ENCODE data around the gene SAMSN1. TPM values are rescaled to one million over a fixed set of nuclear protein-coding genes. Genes with fewer than 3 reads are reported as not detected.

The SAMSN1 gene
- total and polyA plus RNA-seq, 12 donors: 0.28 to 12.8 (median 1.6) TPM

DNA sequence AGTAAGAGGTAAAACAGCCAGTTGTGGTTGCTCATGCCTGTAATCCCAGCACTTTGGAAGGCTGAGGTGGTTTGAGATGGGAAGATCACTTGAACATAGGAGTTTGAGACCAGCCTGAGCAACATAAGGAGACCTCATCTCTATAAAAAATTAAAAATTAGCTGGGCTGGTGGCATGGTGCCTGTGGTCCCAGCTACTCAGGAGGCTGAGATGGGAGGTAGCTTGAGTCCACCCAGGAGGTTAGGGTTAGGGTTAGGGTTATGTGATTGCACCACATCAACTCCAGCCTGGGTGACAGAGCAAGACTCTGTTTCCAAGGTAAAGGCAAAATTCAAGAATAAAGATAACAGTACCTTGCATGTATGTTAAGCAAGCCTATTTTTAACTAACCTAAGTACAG, 3.5 kb downstream of the SAMSN1 start:
- peak overlapping the region in 2 of 10 donors; percentile 44 to 92 for H3K27ac ChIP-seq
- intact Hi-C loops (cut with DNase I): loop anchor here in 1 of 10 donors (2.0 kb wide), 1 partner anchor 42 kb away; no protein-coding TSS in a partner anchor
- no peaks in the 10 kb centered on the region for H3K9me3 ChIP-seq
- H3K36me3 ChIP-seq: no peaks in the 10 kb centered on the region
- peaks cover 0 to 23% (median 0%) of the 10 kb centered on the region in 9 donors for H3K4me1 ChIP-seq
- H3K27me3 ChIP-seq: no peaks in the 10 kb centered on the region
- peak overlapping the region in 1 of 10 donors; percentile 60 for H3K4me3 ChIP-seq
- ATAC-seq: peak in 1 of 8 donors; percentile 42
- DNase-seq: no peak
- no peak for TF ChIP-seq CTCF (IDR thresholded peaks at IDR 0.05)

GRCh38 chr21:14541841-14542490, 4.1 kb downstream of the SAMSN1 start:
- 36 to 40% methylated on average over 8 of the region's 8 CpGs for WGBS, 2 donors
- peak in 3 of 8 donors; percentile 29 to 55 (median 55) for ATAC-seq

DNA sequence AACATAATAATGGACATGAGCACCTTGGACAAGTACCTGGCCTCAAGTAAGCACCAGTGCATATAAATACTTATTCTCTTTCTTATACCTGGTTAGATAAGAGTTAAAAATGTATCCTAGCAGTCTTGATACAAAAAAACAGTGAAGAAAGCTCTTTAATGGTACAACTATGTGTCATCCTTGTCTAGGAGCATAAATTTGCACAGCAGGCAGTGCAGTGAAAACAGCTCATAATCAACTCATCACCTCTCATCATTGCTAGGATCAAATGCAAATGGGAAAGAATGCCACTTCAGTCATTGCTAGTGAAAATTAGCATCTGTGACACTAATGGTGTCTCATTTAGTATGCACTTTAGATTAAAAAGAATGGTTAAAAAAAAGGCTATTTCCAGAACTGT, 7.6 kb downstream of the SAMSN1 start:
- intact Hi-C loops (cut with DNase I): loop anchor here in 2 of 10 donors (5.0 to 10.0 kb wide), 2 partner anchors 81 to 94 kb away; no protein-coding TSS in a partner anchor
- Histone ChIP-seq H3K27ac (no peak overlapping the region), H3K27me3 (no peaks in the 10 kb centered on the region), H3K36me3 (no peaks in the 10 kb centered on the region), H3K4me3 (no peak overlapping the region), H3K9me3 (no peaks in the 10 kb centered on the region), H3K4me1 (peaks cover 0 to 40% (median 0%) of the 10 kb centered on the region in 9 donors)
- TF ChIP-seq CTCF (IDR thresholded peaks at IDR 0.05): no peak
- DNase-seq: no peak
- ATAC-seq: no peak

More at GRCh38 chr21:14541841-14542490, 4.1 kb downstream of the SAMSN1 start:
- no peak for TF ChIP-seq CTCF (IDR thresholded peaks at IDR 0.05)
- H3K27me3 ChIP-seq: no peaks in the 10 kb centered on the region
- H3K4me1 ChIP-seq: peaks cover 0 to 23% (median 0%) of the 10 kb centered on the region in 9 donors
- H3K36me3 ChIP-seq: no peaks in the 10 kb centered on the region
- peak overlapping the region in 2 of 10 donors; percentile 3 to 60 for H3K4me3 ChIP-seq
- DNase-seq: no peak
- no peaks in the 10 kb centered on the region for H3K9me3 ChIP-seq
- peak overlapping the region in 3 of 10 donors; percentile 5 to 92 (median 44) for H3K27ac ChIP-seq
- intact Hi-C loops (cut with DNase I): loop anchor here in 1 of 10 donors (2.0 kb wide), 1 partner anchor 43 kb away; no protein-coding TSS in a partner anchor

GRCh38 chr21:14536929-14537328, 9.2 kb downstream of the SAMSN1 start:
- H3K27ac ChIP-seq: no peak overlapping the region
- DNase-seq (no peak), ATAC-seq (no peak)
- TF ChIP-seq CTCF (IDR thresholded peaks at IDR 0.05): no peak
- intact Hi-C loops (cut with DNase I): loop anchor here in 2 of 10 donors (5.0 to 10.0 kb wide), 2 partner anchors 80 to 92 kb away; no protein-coding TSS in a partner anchor
- H3K27me3 ChIP-seq: no peaks in the 10 kb centered on the region
- H3K4me1 ChIP-seq: peaks cover 0 to 52% (median 0%) of the 10 kb centered on the region in 9 donors
- H3K4me3 ChIP-seq: no peak overlapping the region
- no peaks in the 10 kb centered on the region for H3K36me3 ChIP-seq
- no peaks in the 10 kb centered on the region for H3K9me3 ChIP-seq
- 93 to 95% methylated on average over 5 of the region's 5 CpGs for WGBS, 2 donors

All from heart right ventricle (tissue), 16 donors.